Stimulated activated CD4-positive, alpha-beta T cell treated with anti-CD3 and anti-CD28 coated beads, Interleukin-12 subunit alpha, Interleukin-12 subunit beta, amount 100 ng/mL, for 4 hours (primary cell): Measurements from ENCODE around the gene PGM2.
A peak's percentile ranks its signal among the peaks of the same experiment; 100 is the strongest.
"Not testable (repeated sequence)": the region's sequence is repeated elsewhere in the genome, so short reads cannot be mapped to it uniquely, and the experiment has no call there.

Experiments used
- DNase-seq: peaks from one replicate; pipeline ENCODE4 v3.0.0-alpha.2; 2020

The PGM2 gene

DNA sequence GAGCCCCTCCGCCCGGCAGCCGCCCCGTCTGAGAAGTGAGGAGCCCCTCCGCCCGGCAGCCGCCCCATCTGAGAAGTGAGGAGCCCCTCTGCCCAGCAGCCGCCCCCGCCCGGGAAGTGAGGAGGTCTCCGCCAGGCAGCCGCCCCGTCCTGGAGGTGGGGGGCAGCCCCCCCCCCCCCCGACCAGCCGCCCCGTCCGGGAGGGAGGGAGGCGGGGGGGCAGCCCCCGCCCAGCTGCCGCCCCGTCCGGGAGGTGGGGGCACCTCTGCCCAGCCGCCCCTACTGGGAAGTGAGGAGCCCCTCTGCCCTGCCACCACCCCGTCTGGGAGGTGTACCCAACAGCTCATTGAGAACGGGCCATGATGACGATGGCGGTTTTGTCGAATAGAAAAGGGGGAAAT is 6.0 kb upstream of the PGM2 start:
- not testable (repeated sequence) for DNase-seq

DNA sequence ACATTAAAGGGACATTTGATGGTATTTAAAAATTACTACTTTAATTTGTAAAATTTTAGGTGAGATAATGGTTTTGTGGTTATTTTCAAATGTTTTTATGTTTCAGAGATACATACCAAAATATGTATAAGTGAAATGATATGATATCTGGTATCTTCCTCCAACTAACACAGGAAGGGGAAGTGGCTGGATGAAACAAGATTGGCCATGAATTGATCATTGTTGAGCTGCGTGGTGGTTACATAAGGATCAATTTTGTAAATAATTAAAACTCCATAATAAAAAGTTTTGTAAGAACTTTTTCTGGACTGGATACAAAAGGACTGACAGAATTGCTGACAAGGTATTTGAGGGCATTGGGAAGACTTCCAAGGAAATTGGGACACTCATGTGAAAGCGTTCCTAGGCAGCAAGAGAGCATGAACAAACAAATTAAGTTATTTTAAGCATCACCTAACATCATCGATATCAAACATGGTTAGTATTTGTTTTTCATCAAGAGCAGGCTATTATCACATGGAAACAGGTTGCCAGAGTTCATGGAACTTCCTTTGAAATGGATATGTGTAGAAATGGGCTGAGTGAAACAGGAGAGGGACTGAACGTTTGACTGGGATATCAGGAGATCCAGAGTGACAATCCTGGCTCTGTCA is 4.4 kb upstream of the PGM2 start:
- no peak for DNase-seq

DNA sequence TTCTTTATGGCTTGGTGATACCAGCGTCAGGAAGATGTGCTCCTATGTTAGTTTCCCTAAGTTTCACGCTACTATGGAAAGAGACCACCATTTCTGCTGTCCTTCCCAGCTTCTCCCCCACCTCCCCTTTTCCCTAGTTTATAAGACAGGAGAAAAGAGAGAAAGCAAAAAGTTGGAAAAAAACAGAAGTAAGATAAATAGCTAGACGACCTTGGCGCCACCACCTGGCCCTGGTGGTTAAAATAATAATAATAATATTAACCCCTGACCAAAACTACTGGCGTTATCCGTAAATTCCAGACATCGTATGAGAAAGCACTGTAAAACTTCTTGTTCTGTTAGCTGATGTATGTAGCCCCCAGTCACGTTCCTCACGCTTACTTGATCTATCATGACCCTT is 985 bp upstream of the PGM2 start:
- DNase-seq = not testable (repeated sequence)

DNA sequence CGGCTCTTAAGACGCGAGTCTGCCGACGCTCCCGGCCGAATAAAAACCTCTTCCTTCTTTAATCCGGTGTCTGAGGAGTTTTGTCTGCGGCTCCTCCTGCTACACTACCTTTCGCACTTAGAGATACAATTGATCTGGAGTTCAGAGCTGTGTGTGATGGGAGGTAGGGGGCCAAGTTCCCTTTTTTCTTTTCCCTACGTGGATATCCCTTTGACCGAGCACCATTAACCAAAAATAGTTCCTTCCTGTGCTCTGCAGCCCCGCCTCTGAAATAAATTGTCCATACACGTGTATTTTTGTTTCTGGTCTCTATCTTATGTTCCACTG is 555 bp upstream of the PGM2 start:
- DNase-seq = peak; percentile 2

DNA sequence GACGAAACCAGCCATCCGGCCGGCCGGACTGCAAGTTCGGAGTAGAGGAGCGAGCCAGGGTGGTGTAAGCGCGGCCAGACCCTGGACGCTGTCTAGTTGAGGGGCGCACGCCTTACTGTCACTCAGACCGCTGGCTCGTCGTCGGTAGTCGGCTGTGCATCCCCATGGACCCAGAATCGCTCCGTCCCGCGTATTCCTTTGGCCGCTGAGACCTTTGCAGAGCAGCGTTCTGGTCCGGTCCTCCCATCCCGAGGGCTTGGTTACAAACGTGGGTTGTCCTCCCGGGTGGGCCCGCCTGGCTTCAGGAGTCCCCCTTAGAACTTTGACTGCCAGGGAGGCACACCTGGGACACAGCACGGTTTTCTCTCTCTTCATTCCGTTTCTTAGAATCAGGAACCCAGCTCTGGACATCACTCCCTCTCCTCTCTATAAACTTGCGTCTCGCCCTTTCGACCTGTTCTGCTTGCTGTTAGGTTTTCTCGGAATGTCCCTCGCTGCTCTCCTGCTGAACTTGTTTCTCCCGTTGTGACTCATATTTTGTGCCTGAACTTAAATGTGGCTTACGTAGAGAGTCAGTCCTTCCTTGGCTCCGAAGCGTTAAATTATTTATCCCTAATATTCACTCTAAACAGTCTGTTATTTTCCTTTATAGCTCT is 672 bp downstream of the PGM2 start:
- DNase-seq = peak; percentile 8

DNA sequence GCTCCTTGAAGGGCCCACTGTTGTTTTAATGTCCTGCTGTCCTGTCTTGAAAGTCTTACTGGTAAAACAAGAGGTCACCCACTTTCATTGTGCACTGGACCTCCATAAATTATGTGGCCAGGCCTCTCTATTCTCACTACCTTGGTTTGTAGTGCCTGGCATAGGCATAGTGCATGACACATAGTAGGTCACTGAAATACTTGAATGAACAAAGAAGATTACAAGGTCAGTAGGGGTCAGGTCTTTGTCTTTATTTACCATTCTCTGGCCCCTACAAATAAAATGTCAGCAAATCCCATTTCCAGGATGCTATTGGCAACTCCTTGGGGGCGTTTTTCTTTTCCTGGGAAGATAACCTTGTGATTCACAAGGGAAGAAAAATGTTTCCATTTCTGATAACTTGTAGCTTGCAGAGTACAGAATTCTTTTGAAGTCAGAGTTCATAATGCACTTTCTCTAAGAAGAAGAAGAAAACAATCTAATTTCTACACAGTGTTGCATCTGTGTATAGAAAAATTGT is 1.4 kb downstream of the PGM2 start:
- no peak for DNase-seq

DNA sequence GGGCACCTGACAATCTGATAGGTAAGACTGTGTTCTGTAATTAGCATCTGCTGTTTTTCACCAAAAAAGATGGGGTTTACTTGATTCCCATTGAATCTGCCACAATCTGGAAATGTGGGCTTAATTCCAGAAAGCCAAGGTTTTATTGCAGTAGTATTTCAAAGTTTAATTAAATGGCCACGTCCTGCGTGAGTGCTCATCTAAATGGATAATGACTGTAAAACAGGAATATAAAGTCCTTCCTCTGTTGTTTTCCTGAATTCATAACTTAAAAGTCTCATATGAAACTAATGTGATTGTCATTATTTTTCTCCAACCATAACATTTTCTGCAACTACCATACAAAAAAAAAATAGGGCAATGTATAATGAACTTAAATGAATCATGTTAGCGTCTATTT is 2.4 kb downstream of the PGM2 start:
- no peak for DNase-seq

DNA sequence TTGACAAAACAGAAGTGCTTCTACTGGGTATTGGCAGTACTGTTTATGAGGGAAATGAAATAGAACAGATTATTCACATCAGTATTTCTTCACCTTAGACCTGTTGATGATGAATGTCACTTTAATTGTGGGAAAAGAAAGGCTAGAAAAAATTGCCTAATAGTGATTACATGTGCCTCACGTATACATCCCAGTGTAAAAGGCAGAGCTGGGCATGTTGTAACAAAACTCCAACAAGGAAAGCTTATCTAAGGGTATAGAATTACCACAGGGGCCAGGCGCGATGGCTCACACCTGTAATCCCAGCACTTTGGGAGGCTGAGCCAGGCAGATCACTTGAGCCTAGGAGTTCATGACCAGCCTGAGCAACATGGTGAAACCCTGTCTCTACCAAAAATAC is 4.2 kb downstream of the PGM2 start:
- DNase-seq = no peak

DNA sequence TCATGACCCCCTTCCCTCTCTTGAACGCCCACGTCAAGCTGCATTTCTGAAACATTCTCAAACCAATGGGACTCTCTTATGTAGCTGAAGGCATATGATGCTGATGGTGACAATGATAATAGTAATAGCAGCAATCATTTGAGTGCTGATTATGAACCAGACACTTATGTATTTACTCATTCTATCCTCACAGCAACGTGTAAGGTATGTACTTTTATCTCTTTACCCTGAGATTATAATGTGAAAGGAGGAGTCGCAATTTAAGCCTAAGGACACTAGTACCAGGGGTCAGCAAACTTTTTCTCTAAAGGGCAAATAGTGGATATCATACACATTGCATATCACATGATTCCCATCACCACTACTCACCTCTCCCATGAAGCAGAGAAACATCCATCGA is 8.5 kb downstream of the PGM2 start:
- no peak for DNase-seq

DNA sequence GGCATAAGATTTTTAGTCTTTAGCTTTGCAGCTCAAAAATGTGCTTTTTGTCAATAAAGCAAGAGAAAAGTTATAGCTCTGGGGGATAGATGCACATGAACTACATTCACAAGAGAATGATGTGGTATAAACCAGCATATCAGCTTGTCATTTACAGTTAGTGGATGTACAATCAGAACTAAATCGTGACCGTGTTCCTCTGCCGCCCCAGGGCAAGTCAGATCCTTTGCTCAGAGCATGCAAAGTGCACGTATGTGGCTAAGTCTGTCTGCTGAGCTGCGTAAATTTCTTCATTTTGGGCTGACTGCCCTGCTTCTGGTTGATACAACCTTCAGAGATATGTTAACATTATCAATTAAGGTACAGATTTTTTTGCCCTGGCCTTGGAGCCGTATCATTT is 9.3 kb downstream of the PGM2 start:
- DNase-seq = no peak

DNA sequence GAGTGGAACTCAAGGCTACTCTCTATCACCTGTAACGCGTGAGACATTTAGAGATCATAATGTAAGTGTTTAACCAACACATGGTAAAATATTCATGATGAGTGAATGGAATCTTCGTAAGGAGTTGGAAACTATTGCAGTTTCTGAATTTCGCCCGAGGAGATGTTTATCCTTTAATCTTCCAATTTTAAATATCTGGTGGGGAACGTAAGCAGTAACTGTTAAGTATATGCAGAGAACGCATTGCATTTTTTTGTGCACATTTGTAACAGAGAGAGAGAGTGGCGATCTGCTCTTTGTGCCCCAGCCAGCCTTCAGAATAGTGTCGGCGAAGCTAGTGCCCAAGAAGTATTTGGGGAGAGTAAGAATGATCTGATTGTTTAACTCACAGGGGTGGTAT is 9.8 kb downstream of the PGM2 start:
- no peak for DNase-seq

DNA sequence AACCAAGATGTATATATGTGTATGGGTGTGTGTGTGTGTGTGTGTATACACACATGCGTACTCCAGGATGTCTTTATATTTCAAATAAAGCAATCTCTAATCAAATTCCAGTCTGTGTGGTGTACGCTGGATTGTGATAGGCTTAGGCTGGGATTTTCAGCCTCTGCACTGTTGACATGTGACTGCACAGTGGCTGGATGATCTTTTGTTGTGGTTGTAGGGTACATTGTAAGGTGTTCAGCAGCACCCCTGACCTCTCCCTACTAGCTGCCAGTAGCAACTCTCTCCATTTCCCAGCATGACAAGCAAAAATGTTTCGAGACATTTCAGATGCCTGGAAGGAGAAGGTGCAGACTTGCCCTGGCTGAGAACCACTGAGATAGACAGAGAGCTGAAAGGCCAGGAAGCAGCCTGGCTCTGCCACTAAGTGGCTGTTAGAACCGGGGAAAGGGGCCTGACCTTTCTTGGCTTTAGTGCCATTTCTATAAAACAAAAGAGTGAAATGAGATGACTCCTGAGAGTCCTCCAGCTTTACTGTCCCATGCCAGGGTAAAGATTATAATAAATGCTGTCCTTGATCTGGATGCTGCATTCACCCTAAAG is 10.5 kb downstream of the PGM2 start:
- no peak for DNase-seq

DNA sequence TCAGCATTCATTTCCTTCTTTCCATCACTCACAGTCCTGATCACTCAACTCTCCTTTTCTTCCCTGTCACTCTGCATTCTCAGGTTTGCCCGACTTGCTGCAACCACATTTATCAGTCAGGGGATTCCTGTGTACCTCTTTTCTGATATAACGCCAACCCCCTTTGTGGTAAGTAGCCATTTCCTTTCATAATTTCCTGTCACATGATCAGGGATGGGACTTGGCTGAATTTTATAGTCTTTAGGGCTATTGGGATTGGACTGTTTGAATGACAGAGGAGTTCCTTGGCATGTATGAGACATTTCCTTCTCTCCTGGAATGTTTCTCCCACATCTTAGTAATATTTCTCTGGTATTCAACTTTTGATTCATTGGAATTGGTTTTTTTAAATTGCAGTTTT is 11.0 kb downstream of the PGM2 start:
- DNase-seq = no peak

DNA sequence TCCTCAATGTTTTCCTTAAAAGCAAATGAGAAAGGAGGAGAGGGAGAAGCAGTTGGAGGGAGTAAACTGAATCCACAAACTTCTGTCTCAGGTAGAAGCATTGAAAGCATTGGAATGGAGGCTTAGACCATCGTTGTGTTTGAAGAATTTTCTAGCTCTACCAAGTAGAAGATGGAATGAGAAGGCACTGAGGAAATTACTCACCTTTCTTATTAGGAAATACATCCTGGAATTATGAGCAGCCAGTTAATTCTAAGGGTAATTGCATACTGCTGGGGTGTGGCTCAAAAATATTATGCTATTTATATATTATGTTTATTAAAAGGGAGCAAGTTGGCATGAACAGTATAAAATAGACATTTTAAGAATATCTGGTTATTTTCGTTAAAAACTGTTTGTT is 12.9 kb downstream of the PGM2 start:
- DNase-seq = no peak

DNA sequence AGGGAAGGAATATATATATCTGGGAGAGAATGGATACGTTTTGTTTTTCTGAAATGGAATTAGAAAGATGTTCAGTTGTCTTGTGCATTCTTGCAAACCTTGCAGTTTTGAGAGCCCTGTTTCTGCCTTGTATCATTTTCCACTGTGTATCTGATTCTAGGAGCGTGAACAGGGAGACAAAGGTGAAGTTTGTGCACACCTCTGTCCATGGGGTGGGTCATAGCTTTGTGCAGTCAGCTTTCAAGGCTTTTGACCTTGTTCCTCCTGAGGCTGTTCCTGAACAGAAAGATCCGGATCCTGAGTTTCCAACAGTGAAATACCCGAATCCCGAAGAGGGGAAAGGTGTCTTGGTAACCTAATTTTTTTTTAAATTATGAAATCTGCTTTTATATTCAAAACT is 17.7 kb downstream of the PGM2 start:
- no peak for DNase-seq

DNA sequence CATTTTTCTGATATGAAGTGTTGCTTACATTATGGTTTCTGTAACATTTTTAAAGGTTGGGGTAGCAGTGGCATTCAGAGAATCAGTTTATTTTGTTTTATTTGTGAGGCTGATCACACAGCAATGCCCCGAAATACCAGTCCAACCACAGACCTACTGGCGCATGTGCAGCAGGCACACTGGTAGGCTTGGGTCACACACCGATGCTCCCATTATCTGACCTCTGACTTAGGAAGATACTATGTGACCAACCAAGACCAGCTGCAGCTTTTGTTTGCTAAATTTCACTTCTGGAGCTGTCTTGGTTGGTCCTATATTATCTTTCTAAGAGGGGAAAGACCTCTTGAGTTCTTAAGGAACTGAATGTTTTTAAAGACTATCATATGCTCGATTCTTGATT is 18.7 kb downstream of the PGM2 start:
- DNase-seq = no peak

DNA sequence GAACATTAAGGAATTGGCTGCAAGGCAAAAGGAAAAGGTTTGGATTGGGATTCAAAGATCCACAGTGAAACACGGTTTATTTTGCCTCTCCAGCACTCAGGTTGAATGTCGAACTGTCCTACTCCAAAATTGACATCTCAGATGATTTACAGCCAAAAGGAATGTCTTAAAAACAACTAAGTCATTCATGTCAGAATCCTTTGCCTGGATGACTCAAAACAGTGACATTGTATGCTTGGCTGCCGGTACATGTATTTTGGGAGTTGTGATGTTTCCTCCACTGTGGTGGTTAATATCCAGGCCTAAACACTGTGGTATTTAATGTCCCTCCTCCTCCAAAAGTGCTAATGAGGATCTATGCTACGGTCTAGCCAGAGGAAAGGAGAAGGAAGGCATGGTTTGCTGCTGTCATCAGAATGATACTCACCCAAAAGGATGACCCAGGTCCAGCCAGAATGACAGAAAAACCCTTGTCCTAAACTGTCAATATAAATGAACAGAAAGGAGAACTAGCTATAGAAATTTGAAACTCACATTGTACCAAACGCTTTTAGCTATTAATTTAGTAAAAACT is 20.9 kb downstream of the PGM2 start:
- DNase-seq = no peak

DNA sequence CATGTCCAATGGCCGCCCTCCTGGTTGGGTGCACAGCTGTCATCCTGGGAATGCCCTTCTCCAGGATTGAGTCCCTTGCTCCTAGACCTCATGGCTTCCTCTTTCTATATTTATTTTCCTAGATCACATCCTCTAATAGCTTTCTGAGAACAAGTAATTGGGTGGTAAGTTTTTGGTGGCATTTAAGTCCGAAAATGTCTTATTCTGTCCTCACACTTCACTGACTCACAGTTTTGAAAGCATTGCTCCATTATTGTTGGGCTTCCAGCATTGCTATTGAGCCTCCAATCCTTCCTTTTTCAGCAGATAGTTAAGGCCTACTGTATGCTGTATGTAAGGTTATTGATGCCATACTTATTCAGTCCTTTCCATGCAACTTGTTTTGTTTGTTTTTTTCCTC is 25.9 kb downstream of the PGM2 start:
- no peak for DNase-seq

DNA sequence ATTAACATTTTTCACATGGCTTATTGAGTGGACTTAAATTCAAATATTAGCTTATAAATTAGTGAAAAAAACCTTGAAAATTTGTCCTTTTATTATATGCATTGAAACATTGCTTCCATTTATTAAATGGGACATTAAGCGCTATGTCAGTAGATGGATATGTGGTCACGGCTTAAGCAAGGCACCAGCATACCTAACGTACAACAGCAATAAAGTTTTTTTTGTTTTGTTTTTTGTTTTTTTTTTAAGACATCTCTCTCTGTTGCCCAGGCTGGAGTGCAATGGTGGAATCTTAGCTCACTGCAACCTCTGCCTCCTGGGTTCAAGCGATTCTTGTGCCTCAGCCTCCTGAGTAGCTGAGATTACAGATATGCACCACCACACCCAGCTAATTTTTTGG is 31.6 kb downstream of the PGM2 start:
- no peak for DNase-seq

DNA sequence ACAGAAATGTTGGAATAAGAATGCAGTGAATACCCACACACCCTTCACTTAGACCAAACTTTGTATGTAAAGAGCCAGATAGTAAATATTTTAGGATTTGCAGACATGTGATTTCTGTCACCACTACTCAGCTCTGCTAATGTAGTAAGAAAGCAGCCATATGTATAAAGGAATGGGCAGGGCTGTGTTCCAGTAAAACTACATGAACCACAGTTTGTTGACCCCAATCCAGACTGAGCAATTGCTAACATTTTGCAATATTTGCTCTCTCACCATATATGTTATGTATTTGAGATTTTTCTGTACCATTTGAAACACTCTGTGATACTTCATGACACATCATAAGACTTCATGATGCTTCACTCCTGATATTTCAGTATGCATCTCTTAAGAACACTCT is 32.4 kb downstream of the PGM2 start:
- no peak for DNase-seq

DNA sequence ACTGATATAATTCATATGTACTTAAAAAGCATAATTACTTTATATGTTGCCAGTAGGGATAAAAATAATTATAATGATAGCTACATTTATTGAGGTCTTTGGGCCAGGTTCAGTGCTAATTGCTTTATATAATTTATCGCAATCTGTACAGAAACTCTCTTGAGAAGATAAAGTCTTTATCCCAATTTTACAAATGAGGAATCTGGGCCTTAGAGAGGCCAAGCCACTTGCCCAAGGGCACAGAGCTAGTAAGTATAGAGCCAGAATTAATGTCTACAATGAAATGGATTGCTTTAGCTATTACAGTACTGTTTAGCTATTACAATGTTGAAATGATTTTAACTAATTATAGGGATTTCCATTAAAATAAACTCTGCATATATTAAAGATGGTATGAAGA is 33.8 kb downstream of the PGM2 start:
- DNase-seq = no peak

DNA sequence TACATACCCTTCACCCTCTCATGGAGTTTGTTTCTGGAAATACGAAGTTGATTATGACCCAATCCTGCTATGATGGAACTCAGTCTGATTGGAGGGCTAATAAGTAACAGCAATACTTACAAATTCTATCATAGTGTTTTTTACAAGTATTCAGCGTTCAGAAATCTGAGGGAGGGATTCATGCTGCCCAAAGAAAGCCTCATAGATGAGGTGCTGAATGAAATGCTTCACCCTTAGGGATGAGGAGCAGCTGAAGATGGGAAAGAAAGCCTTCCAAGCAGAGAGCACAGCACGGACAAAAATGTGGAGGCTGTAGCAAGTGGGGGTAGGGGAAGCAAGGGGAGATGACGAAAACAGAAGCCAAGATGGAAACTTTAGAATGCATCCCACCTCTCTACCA is 36.5 kb downstream of the PGM2 start:
- DNase-seq = no peak

DNA sequence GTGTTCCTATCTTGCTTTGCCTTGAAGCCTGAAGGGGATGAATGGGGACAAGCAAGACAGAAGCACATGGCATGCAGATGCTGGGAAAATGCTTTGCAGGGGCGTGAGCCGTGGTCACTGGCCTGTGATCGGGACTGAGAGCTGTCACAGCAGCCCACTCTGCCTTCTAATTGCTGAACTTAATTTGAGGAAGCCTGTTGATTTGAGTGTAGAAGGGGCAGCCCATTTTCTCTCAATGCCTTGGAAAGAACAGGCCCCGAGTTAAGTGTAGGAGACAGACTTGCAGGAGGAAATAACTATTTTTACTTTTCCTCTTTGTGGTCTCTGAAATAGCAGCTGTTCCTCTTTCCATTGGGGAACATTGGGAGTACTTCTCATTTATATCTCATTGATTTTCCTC is 38.3 kb downstream of the PGM2 start:
- DNase-seq = no peak

DNA sequence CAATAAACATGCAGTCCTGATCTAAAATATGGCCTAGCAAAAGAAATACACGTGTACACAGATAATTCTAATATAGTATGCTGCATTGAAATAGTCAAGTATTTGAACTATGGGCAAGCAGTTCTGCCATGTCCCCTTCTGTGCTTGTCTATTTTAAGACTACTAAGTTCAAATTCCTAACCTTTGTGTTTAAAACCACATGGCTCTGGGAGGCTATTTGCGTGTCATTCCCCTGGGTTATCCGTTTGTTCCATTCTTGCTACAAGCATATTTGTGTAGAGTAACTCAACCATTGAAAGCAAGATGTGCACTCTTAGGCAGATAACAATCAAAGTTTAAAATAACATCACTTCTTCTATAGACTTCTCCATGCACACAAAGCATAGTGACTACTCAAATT is 39.0 kb downstream of the PGM2 start:
- DNase-seq = no peak
